Heart right ventricle (tissue), 16 donors: Measurements from ENCODE around the gene SLC13A5. TPM values are rescaled to one million over a fixed set of nuclear protein-coding genes. Genes with fewer than 3 reads are reported as not detected.

Source experiments
- ATAC-seq, 8 donors: fragments of 200-7000 bp; cut with Tn5 transposase; one replicate each; pipeline ENCODE4 v1.9.1; 2020; ENCODE audit warnings: mild to moderate bottlenecking in 8 of 8, moderate library complexity in 8 of 8, moderate number of reproducible peaks in 1 of 8
- DNase-seq, 2 donors: peaks; one replicate each; pipeline ENCODE4 v3.0.0-alpha.2; 2020
- H3K27ac ChIP-seq, 10 donors: fragments of 200-600 bp; sonication (generic) in 2 of 10; one replicate each; pipeline versions ENCODE4 v1.5.0 to v1.8.0; 2020 to 2022; ENCODE audit warnings: mild to moderate bottlenecking in 3 of 10
- H3K27me3 ChIP-seq, 7 donors: fragments of 200-600 bp; one replicate each; pipeline ENCODE4 v1.8.0; 2021 to 2022; ENCODE audit warnings: mild to moderate bottlenecking in 2 of 7
- H3K36me3 ChIP-seq, 9 donors: fragments of 200-600 bp; sonication (generic) in 1 of 9; one replicate each; pipeline versions ENCODE4 v1.5.0 to v1.8.0; 2020 to 2022; ENCODE audit warnings: mild to moderate bottlenecking in 2 of 9
- H3K4me1 ChIP-seq, 9 donors: fragments of 200-600 bp; sonication (generic) in 1 of 9; one replicate each; pipeline versions ENCODE4 v1.5.0 to v1.8.0; 2020 to 2022; ENCODE audit warnings: mild to moderate bottlenecking in 4 of 9
- H3K4me3 ChIP-seq, 10 donors: fragments of 200-600 bp; sonication (generic) in 2 of 10; one replicate each; pipeline versions ENCODE4 v1.5.0 to v1.8.0; 2020 to 2022; ENCODE audit warnings: mild to moderate bottlenecking in 7 of 10, moderate library complexity in 2 of 10
- H3K9me3 ChIP-seq, 11 donors: fragments of 200-600 bp in 10 of 11; sonication (generic) in 2 of 11; one replicate each; pipeline versions ENCODE4 v1.5.0 to v1.8.0; 2013 to 2022; ENCODE audit warnings: mild to moderate bottlenecking in 2 of 11, control low read depth in 1 of 11, moderate library complexity in 1 of 11
- CTCF ChIP-seq, 9 donors: fragments of 200-600 bp; sonication (generic) in 2 of 9; IDR thresholded peaks; one replicate each; pipeline versions ENCODE4 v1.5.0 to v1.8.0; 2021 to 2022; ENCODE audit warnings: antibody characterized with exemption in 9 of 9, mild to moderate bottlenecking in 5 of 9, moderate library complexity in 1 of 9
- WGBS, 2 donors: extraction: QIAGEN DNeasy Blood & Tissue Kit; methylation state at CpG; one replicate each; pipeline ENCODE4 v1.1.7; 2013; ENCODE audit warnings: inconsistent platforms in 1 of 2; 5-methylcytosine and 5-hydroxymethylcytosine counted together
- intact Hi-C, 10 donors: fragments of 100-400 bp; cut with DNase I; formaldehyde crosslinking; loops; one replicate each; pipeline versions ENCODE4 v1.11.1 to v1.14.2; 2022
- polyA plus RNA-seq, 2 donors: library from polyadenylated mRNA; stranded (reverse); fragments of 200-250 nt; gene quantifications; one replicate each; pipeline ENCODE4 v1.2.3, GENCODE V29; 2013
- total RNA-seq, 10 donors: library from RNA; stranded (reverse); fragmentation: NEBNext Ultra II Directional in 3 of 10; extraction: Animal tissue kit (Norgen Biotek cat#: 25700) in 3 of 10; gene quantifications; one replicate each; pipeline versions ENCODE4 v1.2.1 to v1.2.4, GENCODE V29; 2021 to 2023
- donor health status: Arrhythmogenic right ventricular cardiomyopathy.
- donor health status: ischemic (EF 13 %, LVEDD 7.1; RV severe dilation, severe dysfunction).
- donor health status: healthy with polysubstance abuse.
- donor health status: DM: no; HTN: yes; CAD: no.
- donor health status: DM: no; HTN: no; CAD: no.
- donor health status: ischemic (EF 25% LVEDD 6.9; RV normal size, moderate dysfunction).
- donor health status: ischemic (EF 25% LVEDD 5.7; RV mildly dilated, moderate dysfunction).
- donor health status: healthy.
- donor health status: DM: yes; HTN: yes; CAD: no.
- donor health status: Ischemic cardiomyopathy.
- donor health status: ischemic (EF 35%, LVEDD 5.7; RV mildly dilated, moderate dysfunction).
- donor health status: nonischemic (EF 11% LVEDD 7.7; RV severe dilation, severe dysfunction).
- donor health status: DM: yes; HTN: yes; CAD: no.
- donor health status: PGD.
- donor health status: ischemic (EF 29% LVEDD 5.4; RV normal size, mild dysfunction).
- donor health status: nonischemic (EF 23%, LVEDD 6.1; RV moderate dilation, normal function).

The SLC13A5 gene
- total and polyA plus RNA-seq, 12 donors = 0.03 to 0.36 (median 0.17) TPM; not detected in 9

DNA sequence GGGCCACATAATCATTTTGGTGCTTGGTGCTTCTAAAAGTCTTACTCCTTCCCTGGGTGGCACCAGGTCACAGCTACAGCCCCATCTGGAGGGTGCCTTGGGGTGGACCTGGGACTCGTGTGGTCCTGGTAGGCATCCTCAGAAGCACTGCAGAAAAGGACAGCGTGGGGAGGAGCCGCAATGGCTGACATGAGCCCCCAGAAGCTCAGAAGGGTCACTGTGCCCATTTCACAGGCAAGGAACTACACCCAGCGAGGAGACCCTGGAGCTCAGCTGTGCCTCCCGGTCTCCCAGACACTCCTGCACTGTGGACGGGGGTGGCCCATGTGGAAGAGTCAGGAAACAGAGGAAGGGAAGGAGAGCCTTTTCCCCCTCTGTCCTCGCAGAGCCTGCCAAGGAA, 35.2 kb downstream of the SLC13A5 start:
- peaks cover 4 to 48% (median 26%) of the 10 kb centered on the region in 7 donors for H3K27me3 ChIP-seq
- no peaks in the 10 kb centered on the region for H3K36me3 ChIP-seq
- DNase-seq (no peak), ATAC-seq (no peak)
- no peak for TF ChIP-seq CTCF (IDR thresholded peaks at IDR 0.05)
- H3K9me3 ChIP-seq = no peaks in the 10 kb centered on the region
- intact Hi-C loops = loop anchor here in 1 of 10 donors (10.0 kb wide), 1 partner anchor 157 kb away; the partner anchor contains the start of gene TEKT1
- no peaks in the 10 kb centered on the region for H3K4me1 ChIP-seq
- H3K4me3 ChIP-seq = no peak overlapping the region
- H3K27ac ChIP-seq = no peak overlapping the region
- WGBS, 2 donors = 62 to 63% methylated on average over 7 of the region's 7 CpGs

DNA sequence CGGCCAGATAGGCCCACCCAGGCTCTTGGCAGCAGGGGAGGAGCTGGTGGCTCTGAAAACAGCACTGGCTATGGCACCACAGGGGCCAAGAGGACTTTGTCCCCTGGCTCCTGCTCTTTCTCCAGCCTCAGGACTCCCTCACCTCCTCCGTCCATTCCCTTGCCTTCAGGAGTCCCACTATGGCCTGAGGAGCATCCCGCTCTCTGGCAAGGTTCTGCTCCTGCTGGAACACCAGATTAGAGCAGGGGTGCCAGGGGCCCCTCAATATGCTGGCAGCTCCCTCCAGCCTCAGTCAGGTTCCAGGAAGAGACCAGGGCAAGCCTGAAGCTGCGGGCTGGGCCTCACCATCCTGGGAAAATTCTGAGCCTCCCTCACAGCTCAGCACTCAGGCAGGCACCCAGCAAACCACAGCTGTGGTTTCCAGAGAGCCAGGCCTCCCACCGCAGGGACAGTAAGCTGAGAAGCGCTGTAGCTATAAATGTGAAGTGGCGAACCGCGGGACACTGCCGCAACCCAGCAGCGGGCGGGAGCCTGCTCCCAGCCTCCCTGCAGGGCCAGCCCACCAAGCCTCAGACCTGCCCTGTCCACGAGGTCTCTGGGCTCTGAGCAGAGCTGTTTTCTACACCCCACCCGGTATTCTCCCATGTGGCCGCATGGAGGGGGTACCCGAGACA, 35.9 kb downstream of the SLC13A5 start:
- WGBS, 2 donors = 65 to 66% methylated on average over 16 of the region's 16 CpGs
- H3K27me3 ChIP-seq = peaks cover 4 to 46% (median 24%) of the 10 kb centered on the region in 7 donors

DNA sequence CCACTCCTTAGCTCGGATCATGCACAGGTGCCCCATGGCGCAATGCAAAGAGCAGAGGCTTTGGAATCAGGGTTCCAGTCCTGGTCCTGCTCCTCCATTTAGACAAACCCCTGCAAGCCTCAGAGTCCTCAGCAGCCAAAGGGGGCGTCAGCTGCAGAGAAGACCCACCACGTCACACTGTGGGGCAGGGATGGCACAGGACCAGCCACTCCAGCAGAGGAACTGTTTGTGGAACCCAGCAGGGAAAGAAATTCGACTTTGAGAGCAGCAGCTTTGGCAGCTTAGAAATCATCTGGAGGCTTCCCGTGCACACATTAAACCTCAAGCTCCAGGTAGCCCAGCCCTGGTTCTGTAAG, 36.4 kb downstream of the SLC13A5 start:
- Histone ChIP-seq H3K4me1 (no peaks in the 10 kb centered on the region), H3K27me3 (peaks cover 4 to 42% (median 23%) of the 10 kb centered on the region in 7 donors), H3K36me3 (no peaks in the 10 kb centered on the region), H3K27ac (no peak overlapping the region), H3K9me3 (no peaks in the 10 kb centered on the region), H3K4me3 (no peak overlapping the region)
- no peak for TF ChIP-seq CTCF (IDR thresholded peaks at IDR 0.05)
- DNase-seq (no peak), ATAC-seq (no peak)
- 68 to 72% methylated on average over 6 of the region's 6 CpGs for WGBS, 2 donors
- intact Hi-C loops = loop anchor here in 1 of 10 donors (10.0 kb wide), 1 partner anchor 158 kb away; the partner anchor contains the start of gene TEKT1

More for the DNA sequence above, 35.9 kb downstream of the SLC13A5 start:
- Histone ChIP-seq H3K9me3 (no peaks in the 10 kb centered on the region), H3K27ac (no peak overlapping the region), H3K36me3 (no peaks in the 10 kb centered on the region), H3K4me3 (no peak overlapping the region), H3K4me1 (no peaks in the 10 kb centered on the region)
- no peak for TF ChIP-seq CTCF (IDR thresholded peaks at IDR 0.05)
- ATAC-seq = no peak
- DNase-seq = no peak
- intact Hi-C loops = loop anchor here in 1 of 10 donors (10.0 kb wide), 1 partner anchor 158 kb away; the partner anchor contains the start of gene TEKT1

GRCh38 chr17:6675201-6675825, 37.9 kb downstream of the SLC13A5 start:
- intact Hi-C loops = loop anchor here in 1 of 10 donors (10.0 kb wide), 1 partner anchor 159 kb away; the partner anchor contains the start of gene TEKT1
- Histone ChIP-seq H3K27me3 (peaks cover 4 to 44% (median 32%) of the 10 kb centered on the region in 7 donors), H3K4me1 (no peaks in the 10 kb centered on the region), H3K9me3 (no peaks in the 10 kb centered on the region), H3K27ac (no peak overlapping the region), H3K36me3 (no peaks in the 10 kb centered on the region), H3K4me3 (no peak overlapping the region)
- no peak for DNase-seq
- no peak for TF ChIP-seq CTCF (IDR thresholded peaks at IDR 0.05)
- ATAC-seq = no peak
- WGBS, 2 donors = 71% methylated on average over 11 of the region's 11 CpGs
